Activated CD8-positive, alpha-beta T cell treated with anti-CD3 and anti-CD28 coated beads for 36 hours (primary cell): ENCODE data around the gene GPR3. TPM values are rescaled to one million over a fixed set of nuclear protein-coding genes. Genes with fewer than 3 reads are reported as not detected.

Experiments used
- ATAC-seq: fragments of 200-7000 bp; cut with Tn5 transposase; one replicate; pipeline ENCODE4 v1.10.0; 2021; ENCODE audit warnings: mild to moderate bottlenecking, moderate library complexity
- CTCF ChIA-PET: fragments of 350-600 bp; sonication (Branson Sonifier 250); formaldehyde crosslinking; loops from one replicate; lab custom pipeline; 2021; ENCODE audit warnings: antibody characterized with exemption; lab: Charles Lee
- POLR2A ChIA-PET: fragments of 350-600 bp; sonication (Branson Sonifier 250); formaldehyde crosslinking; loops from one replicate; lab custom pipeline; 2021; ENCODE audit warnings: antibody characterized with exemption; lab: Charles Lee
- DNase-seq: peaks from one replicate; pipeline ENCODE4 v3.0.0-alpha.2; 2020
- H3K27ac Mint-ChIP-seq: one replicate; pipeline ENCODE4 v1.8.0; 2021; ENCODE audit warnings: mild to moderate bottlenecking, mixed read lengths
- H3K27me3 Mint-ChIP-seq: one replicate; pipeline ENCODE4 v1.8.0; 2021; ENCODE audit warnings: mixed read lengths
- H3K36me3 Mint-ChIP-seq: one replicate; pipeline ENCODE4 v1.8.0; 2021; ENCODE audit warnings: low read depth, mixed read lengths
- H3K4me1 Mint-ChIP-seq: one replicate; pipeline ENCODE4 v1.8.0; 2021; ENCODE audit warnings: low read depth, mixed read lengths
- H3K4me3 Mint-ChIP-seq: one replicate; pipeline ENCODE4 v1.8.0; 2021; ENCODE audit warnings: mild to moderate bottlenecking, moderate library complexity, mixed read lengths
- H3K9me3 Mint-ChIP-seq: one replicate; pipeline ENCODE4 v1.8.0; 2021; ENCODE audit warnings: mixed read lengths
- intact Hi-C: fragments of 100-400 bp; cut with micrococcal nuclease; formaldehyde crosslinking; loops from one replicate; pipeline ENCODE4 v1.10.0; 2022
- total RNA-seq, 2 experiments: library from RNA; stranded (reverse); gene quantifications; one replicate each; pipeline ENCODE4 v1.2.3, GENCODE V29; 2021
- TF ChIP-seq, protein P1 (sequence below): fragments of 200-600 bp; IDR thresholded peaks from one replicate; pipeline ENCODE4 v1.8.0; 2022; ENCODE audit warnings: antibody characterized with exemption, mild to moderate bottlenecking

Gene GPR3
- total RNA-seq, 2 experiments from 2014 or later = 1.1 to 1.7 TPM

GRCh38 chr1:27365372-27366112 is 26.9 kb upstream of the GPR3 start:
- Mint-ChIP-seq H3K4me3 (peak overlapping the region; percentile 82), H3K4me1 (peaks cover 18% of the 10 kb centered on the region), H3K27ac (peak overlapping the region; percentile 71), H3K27me3 (no peaks in the 10 kb centered on the region), H3K36me3 (no peaks in the 10 kb centered on the region), H3K9me3 (no peaks in the 10 kb centered on the region)
- CTCF ChIA-PET = interaction anchor here (0.8 to 8.2 kb wide), 19 partner anchors 8 to 948 kb away, joined by 3 to 91 read pairs (median 6); partner anchors contain the start of gene CD164L2
- TF ChIP-seq, protein P1, sequence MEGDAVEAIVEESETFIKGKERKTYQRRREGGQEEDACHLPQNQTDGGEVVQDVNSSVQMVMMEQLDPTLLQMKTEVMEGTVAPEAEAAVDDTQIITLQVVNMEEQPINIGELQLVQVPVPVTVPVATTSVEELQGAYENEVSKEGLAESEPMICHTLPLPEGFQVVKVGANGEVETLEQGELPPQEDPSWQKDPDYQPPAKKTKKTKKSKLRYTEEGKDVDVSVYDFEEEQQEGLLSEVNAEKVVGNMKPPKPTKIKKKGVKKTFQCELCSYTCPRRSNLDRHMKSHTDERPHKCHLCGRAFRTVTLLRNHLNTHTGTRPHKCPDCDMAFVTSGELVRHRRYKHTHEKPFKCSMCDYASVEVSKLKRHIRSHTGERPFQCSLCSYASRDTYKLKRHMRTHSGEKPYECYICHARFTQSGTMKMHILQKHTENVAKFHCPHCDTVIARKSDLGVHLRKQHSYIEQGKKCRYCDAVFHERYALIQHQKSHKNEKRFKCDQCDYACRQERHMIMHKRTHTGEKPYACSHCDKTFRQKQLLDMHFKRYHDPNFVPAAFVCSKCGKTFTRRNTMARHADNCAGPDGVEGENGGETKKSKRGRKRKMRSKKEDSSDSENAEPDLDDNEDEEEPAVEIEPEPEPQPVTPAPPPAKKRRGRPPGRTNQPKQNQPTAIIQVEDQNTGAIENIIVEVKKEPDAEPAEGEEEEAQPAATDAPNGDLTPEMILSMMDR = no peak
- POLR2A ChIA-PET = interaction anchor here (0.7 to 3.2 kb wide), 11 partner anchors 9 to 281 kb away, joined by 3 to 31 read pairs (median 3); no protein-coding TSS in a partner anchor
- ATAC-seq (peak; percentile 76), DNase-seq (peak; percentile 90)
- intact Hi-C loops = no loop called here

GRCh38 chr1:27366113-27366410 is 26.4 kb upstream of the GPR3 start:
- no peaks in the 10 kb centered on the region for H3K9me3 Mint-ChIP-seq
- DNase-seq (peak; percentile 92), ATAC-seq (peak; percentile 73)
- TF ChIP-seq, protein P1 = no peak
- no peaks in the 10 kb centered on the region for H3K27me3 Mint-ChIP-seq
- H3K27ac Mint-ChIP-seq = peak overlapping the region; percentile 32
- H3K36me3 Mint-ChIP-seq = no peaks in the 10 kb centered on the region
- intact Hi-C loops = no loop called here
- H3K4me3 Mint-ChIP-seq = peak overlapping the region; percentile 82
- peaks cover 18% of the 10 kb centered on the region for H3K4me1 Mint-ChIP-seq
- CTCF ChIA-PET = interaction anchor here (0.9 to 8.2 kb wide), 19 partner anchors 9 to 949 kb away, joined by 3 to 91 read pairs (median 6); partner anchors contain the start of gene CD164L2
- POLR2A ChIA-PET = interaction anchor here (0.7 to 3.2 kb wide), 10 partner anchors 10 to 156 kb away, joined by 3 to 31 read pairs (median 3); partner anchors contain the start of gene CD164L2

DNA sequence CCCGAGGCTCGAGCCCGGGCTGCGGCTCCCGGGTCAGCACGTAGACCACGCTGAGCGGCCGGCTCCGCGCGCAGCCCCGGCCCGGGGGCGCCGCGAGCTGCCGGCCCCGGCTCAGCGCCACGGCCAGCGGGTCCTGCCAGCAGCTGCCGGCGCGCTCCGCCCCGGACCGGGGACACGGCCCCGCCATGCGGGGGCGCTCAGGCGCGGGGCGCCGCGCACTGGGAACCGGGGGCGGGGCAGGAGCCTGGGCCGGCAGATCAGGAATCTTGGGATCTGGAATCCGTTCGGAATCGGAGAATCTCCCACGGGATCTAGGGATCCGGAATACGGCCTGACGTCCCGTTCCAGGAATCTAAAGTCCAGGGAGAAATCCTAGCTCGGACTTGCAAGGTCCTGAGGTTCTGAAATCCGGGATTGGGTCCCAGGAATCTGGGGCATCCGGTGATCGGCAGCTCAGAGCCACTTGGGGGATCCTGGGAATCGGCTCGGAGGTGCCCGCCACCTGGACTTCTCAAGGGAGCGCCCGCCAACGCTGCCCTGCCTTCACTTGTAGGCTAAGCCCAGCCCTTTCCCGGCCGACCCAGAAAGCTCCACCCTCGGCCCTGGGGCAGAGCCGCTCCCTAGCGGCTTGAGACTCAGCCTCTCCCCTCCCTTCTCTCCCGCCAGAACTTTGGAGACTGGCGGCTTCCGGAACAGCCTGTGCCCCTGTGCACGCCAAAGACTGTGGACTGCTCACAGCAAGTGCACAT is 25.8 kb upstream of the GPR3 start, which contains the start of gene MAP3K6:
Gene MAP3K6 (minus strand): TSS at position 551 of the 749 bp plus-strand sequence. CDS start 364 bp downstream, at position 187.
- Mint-ChIP-seq H3K9me3 (no peaks in the 10 kb centered on the region), H3K4me3 (peak within 1 kb of the TSS; percentile 82), H3K4me1 (peaks cover 18% of the 10 kb centered on the region), H3K27me3 (no peaks in the 10 kb centered on the region), H3K36me3 (no peaks in the 10 kb centered on the region), H3K27ac (peak within 1 kb of the TSS; percentile 32)
- peak; percentile 25 for ATAC-seq
- ChIA-PET POLR2A (interaction anchor here (0.7 to 3.2 kb wide), 7 partner anchors 10 to 217 kb away, joined by 3 to 31 read pairs (median 3); partner anchors contain the start of gene CD164L2), CTCF (interaction anchor here (0.7 to 8.2 kb wide), 18 partner anchors 9 to 949 kb away, joined by 3 to 91 read pairs (median 6); partner anchors contain the start of gene CD164L2)
- TF ChIP-seq, protein P1 = peak; percentile 24
- peak; percentile 59 for DNase-seq
- intact Hi-C loops = no loop called here

DNA sequence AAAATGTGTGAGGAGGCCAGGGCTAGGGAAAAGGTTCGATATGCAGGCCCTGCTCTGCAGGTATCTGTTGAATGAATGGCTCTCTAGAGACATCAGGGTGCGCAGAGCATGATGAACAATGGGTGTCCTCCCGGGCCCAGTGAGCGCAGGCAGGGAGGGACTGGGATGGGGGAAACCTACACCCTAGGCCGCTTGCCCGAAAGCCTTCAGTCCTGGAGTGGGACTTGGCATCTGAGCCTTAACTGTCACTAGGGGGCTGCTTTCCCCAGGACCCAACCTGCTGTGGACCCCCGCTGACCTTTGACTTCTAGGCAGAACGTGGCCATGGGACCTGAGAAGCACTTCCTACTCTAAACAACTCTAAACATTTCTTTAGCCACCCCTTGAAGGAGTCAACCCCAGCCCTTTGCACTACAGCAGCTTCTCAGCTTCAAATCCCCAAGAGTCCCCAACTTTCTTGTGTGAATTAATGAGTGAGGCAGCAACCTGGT is 25.2 kb upstream of the GPR3 start:
- TF ChIP-seq, protein P1 = no peak
- H3K36me3 Mint-ChIP-seq = no peaks in the 10 kb centered on the region
- H3K4me1 Mint-ChIP-seq = peaks cover 18% of the 10 kb centered on the region
- no peaks in the 10 kb centered on the region for H3K27me3 Mint-ChIP-seq
- DNase-seq (no peak), ATAC-seq (no peak)
- intact Hi-C loops = no loop called here
- no peaks in the 10 kb centered on the region for H3K9me3 Mint-ChIP-seq
- H3K27ac Mint-ChIP-seq = no peak overlapping the region
- peak overlapping the region; percentile 52 for H3K4me3 Mint-ChIP-seq
- ChIA-PET CTCF (interaction anchor here (0.7 to 8.2 kb wide), 14 partner anchors 10 to 241 kb away, joined by 3 to 91 read pairs (median 7); partner anchors contain the start of gene CD164L2), POLR2A (interaction anchor here (0.8 to 3.2 kb wide), 5 partner anchors 11 to 216 kb away, joined by 3 to 31 read pairs (median 3); partner anchors contain the start of gene CD164L2)
